ENCODE results near the gene OR10V1.
"Not testable (repeated sequence)": the region's sequence is repeated elsewhere in the genome, so short reads cannot be mapped to it uniquely, and the experiment has no call there.

Gene OR10V1

DNA sequence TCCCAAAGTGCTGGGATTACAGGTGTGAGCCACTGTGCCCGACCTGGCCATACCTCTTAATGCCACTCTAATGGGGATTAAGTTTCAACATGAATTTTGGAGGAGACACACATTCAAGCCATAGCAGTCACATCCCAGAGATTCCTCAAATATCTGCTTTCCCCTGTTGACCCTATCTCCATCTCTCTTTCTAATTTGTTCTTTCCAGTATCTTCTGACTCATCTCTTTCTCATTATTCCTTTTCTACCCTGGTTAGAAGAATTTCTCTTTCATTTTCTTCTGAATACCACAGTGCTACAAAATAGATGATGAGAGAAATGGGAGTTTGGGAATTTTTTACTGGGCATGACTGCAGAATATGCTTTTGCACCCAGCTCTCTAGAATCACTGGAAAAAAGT, 5.1 kb downstream of the OR10V1 start:
- no peak for DNase-seq

DNA sequence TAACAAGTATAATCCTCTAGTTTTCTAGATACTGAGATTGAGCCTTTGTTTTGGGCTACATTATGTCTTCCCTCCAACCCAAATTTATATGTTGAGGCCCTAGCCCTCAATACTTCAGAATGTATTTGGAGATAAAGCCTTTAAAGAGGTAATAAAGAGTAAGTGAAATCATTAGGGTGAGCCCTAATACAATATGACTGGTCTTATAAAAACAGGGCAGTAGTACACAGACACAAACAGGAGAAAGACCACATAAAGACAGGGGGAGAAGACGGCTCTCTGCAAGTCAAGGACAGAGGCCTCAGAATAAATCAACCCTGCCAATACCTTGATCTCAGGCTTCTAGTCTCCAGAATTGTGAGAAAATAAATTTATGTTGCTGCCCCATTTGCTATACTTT, 6.3 kb downstream of the OR10V1 start:
- no peak for DNase-seq

DNA sequence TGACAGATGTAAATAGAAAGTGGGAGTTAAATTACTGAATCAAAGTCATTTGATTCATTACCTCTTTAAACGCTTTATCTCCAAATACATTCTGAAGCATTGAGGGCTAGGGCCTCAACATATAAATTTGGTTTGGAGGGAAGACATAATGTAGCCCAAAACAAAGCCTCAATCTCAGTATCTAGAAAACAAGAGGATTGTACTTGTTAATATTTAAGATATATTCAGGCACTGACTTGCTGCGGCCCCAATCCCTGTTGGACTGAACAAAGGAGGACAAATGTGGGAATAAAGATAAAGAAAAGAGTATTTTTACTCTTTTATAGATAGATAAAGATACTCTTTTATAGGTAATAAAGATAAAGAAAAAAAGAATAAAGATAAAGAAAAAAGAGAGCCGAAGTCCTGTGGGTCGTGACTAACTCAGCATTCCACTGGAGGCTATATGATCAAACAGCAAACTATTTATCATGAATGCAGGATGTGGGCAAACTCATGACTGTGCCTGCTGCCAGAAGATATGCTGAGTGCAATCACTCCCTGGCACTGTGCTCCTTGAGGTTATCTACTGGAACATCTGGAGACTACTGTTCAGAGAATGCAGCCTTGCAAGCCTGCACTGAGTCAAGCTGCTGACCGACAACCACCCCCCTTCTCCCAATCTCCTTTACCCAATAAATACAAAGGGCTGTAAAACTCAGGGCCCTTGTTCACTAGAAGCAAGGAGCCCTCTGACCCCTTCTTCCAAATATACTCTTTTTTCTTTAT, 6.9 kb downstream of the OR10V1 start:
- DNase-seq = no peak

DNA sequence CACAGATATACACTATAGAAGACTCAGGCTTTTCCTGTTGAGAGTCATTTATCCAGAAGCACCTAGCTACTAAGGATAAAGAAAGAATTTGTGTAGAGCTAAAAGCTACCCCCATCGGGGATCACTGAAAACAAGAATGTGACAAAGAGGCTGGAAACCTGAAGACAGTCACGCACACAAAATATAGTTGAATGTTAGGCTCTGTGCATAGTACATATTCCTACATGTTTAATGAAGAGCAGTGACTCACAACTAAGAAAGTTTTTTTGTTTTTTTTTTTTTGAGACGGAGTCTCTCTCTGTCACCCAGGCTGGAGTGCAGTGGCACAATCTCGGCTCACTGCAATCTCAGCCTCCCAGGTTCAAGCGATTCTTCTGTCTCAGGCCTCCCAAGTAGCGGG, 8.4 kb downstream of the OR10V1 start:
- no peak for DNase-seq

DNA sequence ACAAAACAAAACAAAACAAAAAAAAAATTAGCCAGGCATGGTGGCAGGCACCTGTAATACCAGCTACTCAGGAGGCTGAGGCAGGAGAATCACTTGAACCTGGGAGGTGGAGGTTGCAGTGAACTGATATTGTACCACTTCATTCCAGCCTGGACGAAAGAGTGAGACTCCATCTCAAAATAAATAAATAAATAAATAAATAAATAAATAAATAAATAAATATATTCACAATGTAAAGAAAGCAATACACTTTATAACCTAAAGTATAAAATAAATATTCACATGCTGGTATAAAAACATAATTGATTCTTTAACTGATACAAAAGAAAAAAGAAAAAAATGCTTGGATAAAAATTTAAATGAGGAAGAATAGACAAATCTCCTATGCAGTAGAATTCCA, 10.1 kb downstream of the OR10V1 start:
- not testable (repeated sequence) for DNase-seq

DNA sequence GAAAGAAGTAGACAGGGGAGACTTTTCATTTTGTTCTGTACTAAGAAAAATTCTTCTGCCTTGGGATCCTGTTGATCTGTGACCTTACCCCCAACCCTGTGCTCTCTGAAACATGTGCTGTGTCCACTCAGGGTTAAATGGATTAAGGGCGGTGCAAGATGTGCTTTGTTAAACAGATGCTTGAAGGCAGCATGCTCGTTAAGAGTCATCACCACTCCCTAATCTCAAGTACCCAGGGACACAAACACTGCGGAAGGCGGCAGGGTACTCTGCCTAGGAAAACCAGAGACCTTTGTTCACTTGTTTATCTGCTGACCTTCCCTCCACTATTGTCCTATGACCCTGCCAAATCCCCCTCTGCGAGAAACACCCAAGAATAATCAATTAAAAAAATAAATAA, 13.5 kb downstream of the OR10V1 start:
- DNase-seq = not testable (repeated sequence)

DNA sequence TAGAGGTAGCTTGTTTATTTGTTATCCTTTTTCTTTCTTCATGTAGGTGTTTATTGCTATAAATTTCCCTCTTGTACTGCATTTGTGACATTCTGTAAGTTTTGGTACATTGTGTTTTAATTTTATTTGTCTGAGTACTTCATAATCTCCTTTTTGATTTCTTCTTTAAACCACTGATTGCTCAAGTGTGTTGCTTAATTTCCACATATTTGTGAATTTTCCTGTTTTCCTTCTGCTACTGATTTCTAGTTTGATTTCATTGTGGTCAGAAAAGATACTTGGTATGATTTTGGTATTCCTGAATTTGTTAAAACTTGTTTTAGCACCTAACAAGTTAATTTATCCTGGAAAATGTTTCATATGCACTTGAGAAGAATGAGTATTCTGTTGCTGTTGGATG, 15.1 kb downstream of the OR10V1 start:
- DNase-seq = no peak

DNA sequence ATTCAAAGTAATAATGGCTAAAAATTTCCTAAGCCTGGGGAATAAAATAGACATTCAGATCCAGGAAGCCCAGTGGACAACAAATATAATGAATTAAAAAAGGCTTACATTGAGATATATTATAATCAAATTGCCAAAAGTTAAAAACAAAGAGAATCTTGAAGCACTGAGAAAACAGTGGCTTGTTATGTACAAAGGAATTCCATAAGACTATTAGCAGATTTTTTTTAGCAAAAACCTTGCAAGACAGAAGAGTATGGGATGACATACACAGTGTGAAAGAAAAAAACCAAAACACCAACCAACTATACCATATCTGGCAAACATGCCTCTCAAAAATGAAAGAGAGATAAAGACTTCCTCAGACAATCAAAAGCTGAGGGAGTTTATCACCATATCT, 20.7 kb downstream of the OR10V1 start:
- no peak for DNase-seq

DNA sequence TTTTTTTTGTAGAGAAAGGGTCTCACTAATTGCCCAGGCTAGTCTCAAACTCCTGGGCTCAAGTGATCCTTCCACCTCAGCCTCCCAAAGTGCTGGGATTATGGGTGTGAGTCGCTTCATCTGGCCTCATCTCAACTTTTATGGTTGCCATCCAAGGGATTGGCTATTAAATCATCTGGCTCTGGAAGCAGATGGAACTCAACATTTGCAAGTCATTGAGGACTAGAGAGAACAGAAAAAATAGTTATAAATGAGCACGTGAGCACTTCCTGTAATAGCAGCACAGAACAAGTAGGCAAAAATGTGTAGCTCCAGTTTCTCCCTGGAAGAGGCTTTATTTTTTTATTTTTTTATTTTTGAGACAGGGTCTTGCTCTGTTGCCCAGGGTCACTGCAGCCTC, 22.5 kb downstream of the OR10V1 start:
- no peak for DNase-seq

DNA sequence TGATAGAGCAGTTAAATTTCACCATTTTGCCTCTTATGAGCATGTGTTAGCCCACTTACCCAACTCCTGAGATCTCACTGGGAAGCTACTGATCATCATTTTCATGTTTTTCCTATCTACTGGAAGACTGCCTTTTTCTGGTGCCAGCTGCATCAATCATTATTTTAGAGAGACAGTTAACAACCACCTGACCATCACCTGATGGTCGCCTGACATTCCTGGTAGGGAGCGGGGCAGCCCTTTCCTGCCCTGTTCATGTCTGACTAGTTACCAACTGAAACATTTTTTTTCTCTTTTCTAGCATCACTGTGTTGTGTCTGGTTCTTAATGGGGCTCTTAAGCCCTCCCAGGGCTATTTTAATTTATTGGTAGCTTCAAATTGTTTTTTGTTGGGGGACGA, 24.6 kb downstream of the OR10V1 start:
- no peak for DNase-seq

DNA sequence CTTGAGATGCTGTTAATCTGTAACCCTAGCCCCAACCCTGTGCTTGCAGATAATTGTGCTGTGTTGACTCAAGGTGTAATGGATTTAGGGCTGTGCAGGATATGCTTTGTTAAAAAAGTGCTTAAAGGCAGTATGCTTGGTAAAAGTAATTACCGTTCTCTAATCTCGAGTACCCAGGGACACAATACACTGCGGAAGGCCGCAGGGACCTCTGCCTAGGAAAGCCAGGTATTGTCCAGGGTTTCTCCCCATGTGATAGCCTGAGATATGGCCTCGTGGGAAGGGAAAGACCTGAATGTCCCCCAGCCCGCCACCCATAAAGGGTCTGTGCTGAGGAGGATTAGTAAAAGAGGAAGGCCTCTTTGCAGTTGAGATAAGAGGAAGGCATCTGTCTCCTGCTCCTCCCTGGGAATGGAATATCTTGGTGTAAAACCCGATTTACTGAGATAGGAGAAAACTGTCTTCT, 32.4 kb downstream of the OR10V1 start:
- DNase-seq = not testable (repeated sequence)

DNA sequence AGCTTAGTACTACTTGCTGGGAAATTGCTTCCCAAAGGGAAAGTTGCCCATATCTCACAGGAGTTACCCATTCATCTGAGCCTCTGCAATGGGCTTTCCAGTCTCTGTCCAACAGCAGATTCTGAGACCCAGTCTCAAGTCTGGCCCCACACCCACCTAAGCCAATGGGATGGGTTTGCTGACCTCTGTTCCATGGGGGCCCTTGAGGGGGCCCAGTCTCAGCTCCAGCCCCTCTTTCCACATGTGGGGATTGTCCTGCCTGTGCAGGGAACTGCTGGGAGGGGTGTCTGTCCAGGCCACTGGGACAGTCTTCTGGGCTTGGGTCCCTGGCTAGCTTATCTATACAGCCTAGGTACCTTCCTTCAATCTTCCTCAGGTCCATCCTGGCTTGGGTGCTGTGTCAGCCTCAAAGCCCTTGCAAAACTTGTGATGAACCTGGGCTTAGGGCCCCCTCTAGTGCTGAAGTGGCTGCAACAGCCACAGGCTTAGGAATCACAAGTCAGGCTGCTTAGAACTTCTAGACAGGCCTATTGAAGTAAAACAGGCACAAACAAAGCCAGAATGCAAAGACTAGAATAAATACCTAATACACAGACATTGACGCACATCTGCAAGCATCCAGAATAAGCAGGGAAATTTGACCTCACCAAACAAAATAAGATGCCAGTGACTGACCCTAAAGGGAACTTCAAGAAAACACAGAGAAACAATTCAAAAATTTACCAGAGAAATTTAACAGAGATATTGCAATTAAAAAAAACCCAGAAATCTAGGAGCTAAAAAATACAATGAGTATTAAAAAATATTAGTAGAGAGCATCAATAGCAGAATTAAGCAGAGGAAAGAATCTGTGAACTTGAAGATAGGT, 33.1 kb downstream of the OR10V1 start:
- DNase-seq = peak; percentile 40 to 61

DNA sequence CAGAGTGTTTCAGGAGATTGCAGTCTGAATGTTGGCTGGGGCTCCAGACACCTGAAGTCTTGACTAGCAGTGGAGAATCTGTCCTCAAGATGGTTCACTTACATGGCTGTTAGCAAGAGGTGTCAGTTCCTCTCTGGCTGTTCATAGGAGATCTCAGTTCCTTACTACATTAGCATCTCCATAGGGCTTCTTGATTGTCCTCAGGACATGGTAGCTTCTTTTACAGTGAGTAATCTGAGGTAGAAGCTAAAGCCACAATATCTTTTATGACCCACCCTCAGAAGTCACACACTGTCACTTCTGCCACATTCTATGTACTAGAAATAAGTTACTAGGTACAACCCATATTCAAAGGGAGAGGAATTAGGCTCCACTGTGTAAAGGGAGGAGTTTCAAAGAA, 34.3 kb downstream of the OR10V1 start:
- DNase-seq = no peak

DNA sequence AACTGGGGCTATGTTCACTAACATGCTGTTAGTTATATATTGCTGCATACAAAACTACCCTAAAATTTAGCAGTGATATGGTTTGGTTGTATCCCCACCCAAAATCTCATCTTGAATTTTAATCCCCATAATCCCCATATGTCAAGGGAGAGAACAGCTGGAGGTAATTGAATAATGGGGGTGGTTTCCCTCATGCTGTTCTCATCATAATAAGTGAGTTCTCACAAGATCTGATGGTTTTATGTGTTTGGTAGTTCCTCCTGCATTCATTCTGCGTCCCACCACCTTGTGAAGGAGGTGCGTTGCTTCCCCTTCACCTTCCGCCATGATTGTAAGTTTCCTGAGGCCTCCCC, 34.9 kb downstream of the OR10V1 start:
- no peak for DNase-seq

DNA sequence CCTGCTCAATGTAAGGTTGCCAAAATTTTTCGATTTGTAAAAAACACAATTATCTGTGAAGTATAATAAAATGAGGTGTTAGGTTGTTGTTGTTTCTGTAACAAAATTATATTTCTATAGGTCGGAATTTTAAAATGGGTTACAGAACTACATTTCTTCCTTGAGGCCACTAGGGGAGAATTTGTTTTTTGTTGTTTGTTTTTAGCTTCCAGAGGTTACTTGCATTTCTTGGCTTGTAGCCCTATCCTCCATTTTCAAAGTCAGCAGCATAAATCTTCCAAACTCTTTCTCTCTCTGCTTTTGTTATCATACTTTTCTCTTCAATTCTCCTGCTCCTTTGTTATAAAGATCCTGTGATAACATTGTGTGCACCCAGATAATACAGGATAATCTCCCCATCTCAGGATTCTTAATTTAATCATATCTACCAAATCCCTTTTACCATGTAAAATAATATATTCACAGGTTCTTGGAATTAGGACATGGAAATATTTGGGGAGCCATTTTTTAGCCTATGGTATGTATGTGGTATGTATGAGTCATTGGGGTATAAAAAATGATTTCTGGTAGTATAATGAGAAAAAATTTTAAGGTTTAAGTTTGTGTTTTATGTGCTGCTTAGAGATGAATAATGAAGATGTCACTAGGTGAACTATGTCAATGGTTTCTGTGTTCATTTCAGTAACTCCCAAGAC, 35.4 kb downstream of the OR10V1 start:
- no peak for DNase-seq

DNA sequence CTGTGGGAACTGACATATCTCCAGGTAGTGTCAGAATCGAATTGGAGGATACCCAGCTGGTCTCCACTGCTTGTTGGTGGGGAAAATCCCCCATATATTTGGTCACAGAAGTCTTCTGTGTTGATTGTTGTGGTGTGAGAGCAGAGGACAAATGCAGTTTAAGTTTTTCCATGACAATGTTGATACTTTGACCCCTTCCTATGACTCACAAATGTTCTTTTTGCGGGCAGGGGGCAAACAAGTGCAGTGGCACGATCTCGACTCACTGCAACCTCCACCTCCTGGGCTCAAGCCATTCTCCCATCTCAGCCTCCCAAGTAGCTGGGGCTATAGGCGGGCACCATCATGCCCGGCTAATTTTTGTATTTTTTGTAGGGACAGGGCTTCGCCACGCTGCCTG, 37.4 kb downstream of the OR10V1 start:
- no peak for DNase-seq

DNA sequence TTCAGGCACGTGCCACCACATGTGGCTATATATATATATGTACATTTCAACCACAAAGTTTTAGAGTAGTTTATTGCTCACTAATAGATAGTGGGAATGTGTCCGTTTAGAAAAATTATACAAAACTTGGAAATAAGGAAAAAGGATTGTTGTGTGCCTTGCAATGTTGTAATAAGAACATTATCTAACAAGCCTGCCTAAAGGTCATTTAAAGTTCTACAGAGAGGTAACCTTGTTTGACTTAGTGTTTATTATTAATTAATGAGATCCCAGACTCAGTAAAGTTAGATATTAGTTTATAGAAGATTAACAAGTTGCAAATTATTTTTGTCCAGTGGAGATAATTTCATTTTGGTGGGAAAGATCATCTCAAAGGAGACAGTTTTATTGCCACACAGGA, 39.4 kb downstream of the OR10V1 start:
- no peak for DNase-seq

DNA sequence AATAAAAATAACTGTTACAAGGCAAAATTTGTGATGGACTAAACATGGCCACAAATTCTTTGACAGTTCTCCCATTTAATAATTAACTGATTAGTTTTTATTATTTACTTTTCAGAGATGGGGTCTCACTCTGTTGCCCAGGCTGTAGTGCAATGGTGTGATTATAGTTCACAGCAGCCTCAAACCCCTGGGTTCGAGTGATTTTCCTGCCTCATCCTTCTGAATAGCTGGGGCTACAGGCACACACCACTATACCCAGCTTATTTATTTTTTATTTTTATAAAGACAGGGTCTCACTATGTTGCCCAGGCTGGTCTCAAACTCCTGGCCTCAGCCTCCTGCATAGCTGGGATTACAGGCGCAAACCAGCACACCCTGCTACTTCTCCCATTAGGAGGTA, 40.4 kb downstream of the OR10V1 start:
- DNase-seq = no peak

DNA sequence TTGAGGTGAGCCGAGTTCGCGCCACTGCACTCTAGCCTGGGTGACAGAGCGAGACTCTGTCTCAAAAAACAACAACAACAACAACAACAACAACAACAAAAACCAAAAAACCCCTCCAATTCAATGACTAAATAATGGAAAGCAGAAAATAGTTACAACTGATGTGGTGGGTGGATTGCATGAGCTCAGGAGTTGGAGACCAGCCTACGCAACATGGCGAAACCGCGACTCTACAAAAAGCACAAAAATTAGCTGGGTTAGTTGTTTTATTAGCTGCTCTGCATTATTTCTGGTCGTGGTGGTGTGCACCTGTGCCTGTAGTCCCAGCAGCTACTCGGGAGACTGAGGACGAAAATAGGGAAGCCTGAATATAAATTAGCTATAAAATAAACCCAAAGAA, 42.2 kb downstream of the OR10V1 start:
- no peak for DNase-seq

DNA sequence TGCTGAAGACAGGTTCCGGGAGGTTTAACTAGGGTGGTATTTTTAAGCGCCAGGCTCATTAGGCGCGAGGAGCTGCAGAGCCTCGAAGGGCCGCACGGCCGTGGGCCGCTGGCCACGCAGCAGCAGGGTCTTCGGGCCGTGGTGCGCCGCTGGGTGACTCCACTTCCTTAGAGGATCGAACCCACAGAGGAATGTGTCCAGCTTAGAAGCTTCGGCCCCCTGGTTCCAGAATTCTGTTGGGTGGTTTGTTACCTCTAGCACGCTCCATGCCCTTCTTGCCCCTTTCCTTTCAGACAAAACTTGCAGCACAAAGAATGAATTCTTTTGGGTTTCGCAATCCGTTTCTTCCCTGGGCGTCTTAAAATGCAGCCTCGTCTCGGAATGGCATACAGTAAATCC, 44.0 kb downstream of the OR10V1 start:
- DNase-seq = no peak

DNA sequence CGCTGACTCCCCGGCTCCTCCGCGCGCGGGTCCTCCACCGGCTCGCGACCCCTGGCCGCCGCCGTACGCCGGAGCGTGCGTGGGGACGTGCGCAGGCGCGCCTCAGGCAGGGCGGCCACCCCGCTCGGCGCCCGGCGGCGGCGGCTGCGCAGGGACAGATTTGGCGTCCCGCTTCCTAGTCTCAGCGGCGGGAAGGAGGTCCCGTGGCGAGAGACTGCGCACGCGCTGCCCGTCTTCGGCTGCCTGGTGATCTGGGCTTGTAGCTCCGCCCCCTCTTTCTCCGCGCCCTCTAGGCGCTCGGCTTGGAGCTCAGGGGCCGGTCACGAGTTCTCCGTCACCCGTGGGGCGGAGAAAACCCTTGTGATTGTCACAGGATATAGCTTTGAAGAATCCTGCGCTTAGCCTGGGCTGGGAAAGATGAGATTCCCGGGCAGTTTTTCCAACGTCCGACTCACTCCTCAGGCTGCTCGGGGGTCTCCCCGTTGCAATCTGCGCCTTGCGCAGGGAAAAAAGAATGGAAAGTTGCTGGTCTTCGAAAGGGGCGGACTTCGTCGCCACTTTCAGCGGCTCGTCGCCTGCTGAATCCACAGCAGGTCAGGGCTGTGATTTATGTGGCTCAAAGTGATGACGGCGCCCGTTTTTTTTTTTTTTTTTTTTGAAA, 44.6 kb downstream of the OR10V1 start, which contains the start of gene PATL1:
TSS of gene PATL1 (minus strand) at position 88 of the 661 bp plus-strand sequence. CDS start 142 bp downstream, outside the sequence.
- peak; percentile 98 to 99 for DNase-seq

DNA sequence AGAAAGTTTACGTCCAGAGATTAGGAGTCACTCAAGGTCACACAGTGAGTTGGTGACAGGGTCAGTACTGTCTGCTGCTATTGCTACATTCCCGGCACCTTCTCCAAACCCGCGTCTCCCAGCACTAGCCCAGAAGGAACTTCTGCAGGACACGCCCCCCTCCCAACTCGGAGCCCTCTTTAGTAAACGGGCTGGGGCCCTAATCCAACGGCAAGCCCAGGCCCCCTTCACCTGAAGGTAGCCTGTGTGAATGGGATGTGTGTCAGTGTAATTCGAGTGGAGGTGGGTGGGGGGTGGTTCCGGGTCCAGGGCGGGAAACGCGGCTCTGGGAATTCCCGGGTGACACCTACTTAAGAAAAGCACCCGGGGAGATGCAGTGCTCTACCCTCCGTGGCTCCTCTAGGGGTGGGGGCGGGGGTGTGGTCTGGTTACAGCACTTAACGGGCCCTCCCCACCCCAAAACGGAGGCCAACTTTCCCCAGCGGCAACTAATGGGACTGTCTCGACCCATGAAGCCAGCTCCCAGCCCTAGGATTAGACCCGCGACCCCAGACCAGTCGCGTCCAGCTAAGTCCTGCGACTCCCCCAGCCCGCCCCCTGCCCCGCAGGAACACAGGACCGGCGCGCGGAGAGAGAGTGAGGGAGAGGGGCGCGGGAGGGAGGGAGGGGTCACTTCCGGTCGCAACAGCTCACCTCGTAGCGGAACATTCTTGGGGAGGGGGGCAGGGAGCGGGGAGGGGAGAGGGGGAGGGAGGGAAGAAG, 45.3 kb downstream of the OR10V1 start:
- peak; percentile 67 to 85 for DNase-seq
